HepG2 (cell line): ENCODE results near the gene HEPN1. TPM values are rescaled to one million over a fixed set of nuclear protein-coding genes. Genes with fewer than 3 reads are reported as not detected.

ENCODE experiments used
- FOXK1 ChIP-seq: sonication (generic); formaldehyde crosslinking; IDR thresholded peaks from 2 replicates; pipeline ENCODE4 v1.4.0; 2020; ENCODE audit warnings: low read depth, missing genetic modification reagents, borderline replicate concordance
- HOXA7 ChIP-seq: sonication (generic); formaldehyde crosslinking; IDR thresholded peaks from 2 replicates; pipeline ENCODE4 v1.8.1; 2022; ENCODE audit warnings: mild to moderate bottlenecking, missing genetic modification reagents, moderate library complexity
- KIAA2018 ChIP-seq: sonication (generic); formaldehyde crosslinking; IDR thresholded peaks from 2 replicates; pipeline ENCODE4 v1.5.0; 2020; ENCODE audit warnings: mild to moderate bottlenecking, missing genetic modification reagents, borderline replicate concordance
- KMT2A ChIP-seq: sonication (generic); formaldehyde crosslinking; IDR thresholded peaks from 2 replicates; pipeline ENCODE4 v1.4.0; 2020; ENCODE audit warnings: missing genetic modification reagents
- LCORL ChIP-seq, 2 experiments: fragments of 450-650 bp in 1 of 2; sonication (generic) in 1 of 2; formaldehyde crosslinking in 1 of 2; IDR thresholded peaks; 2 replicates each; pipeline versions ENCODE4 v1.5.0 to v1.6.1; 2017 to 2020; ENCODE audit warnings: antibody characterized with exemption in 1 of 2, missing genetic modification reagents in 1 of 2
- SETDB1 ChIP-seq: sonication (generic); formaldehyde crosslinking; IDR thresholded peaks from 2 replicates; pipeline ENCODE4 v1.5.1; 2020; ENCODE audit warnings: missing genetic modification reagents, mild to moderate bottlenecking, borderline replicate concordance
- ZGPAT ChIP-seq: IDR thresholded peaks from 2 replicates; pipeline ENCODE4 v1.6.1; 2016; ENCODE audit warnings: mild to moderate bottlenecking
- ZKSCAN1 ChIP-seq: fragments of 150-350 bp; IDR thresholded peaks from 2 replicates; pipeline ENCODE4 v1.6.1; 2014; ENCODE audit warnings: low read length
- ZNF335 ChIP-seq: sonication (generic); formaldehyde crosslinking; IDR thresholded peaks from 2 replicates; pipeline ENCODE4 v1.4.0; 2020; ENCODE audit warnings: missing genetic modification reagents
- ZNF710 ChIP-seq: sonication (generic); formaldehyde crosslinking; IDR thresholded peaks from 2 replicates; pipeline ENCODE4 v1.5.0; 2020; ENCODE audit warnings: mild to moderate bottlenecking, missing genetic modification reagents, borderline replicate concordance
- ZSCAN30 ChIP-seq: sonication (generic); formaldehyde crosslinking; IDR thresholded peaks from 2 replicates; pipeline ENCODE4 v1.5.0; 2020; ENCODE audit warnings: mild to moderate bottlenecking, missing genetic modification reagents
- polyA plus RNA-seq, 8 experiments: library from polyadenylated mRNA; depleted of rRNA in 3 of 8; stranded (reverse) in 7 of 8; unstranded in 1 of 8; fragments of >200 nt; fragmentation: Illumina TruSeq in 4 of 8; extraction: Trizol in 4 of 8; gene quantifications; 2 replicates each; pipeline versions ENCODE4 v1.2.1 to v1.2.3, GENCODE V29; 2011 to 2016; ENCODE audit warnings: low read depth in 4 of 8, missing spikeins in 1 of 8, mixed read lengths in 1 of 8; ENCODE audit not compliant: insufficient read depth in 1 of 8
- total RNA-seq, 5 experiments: library from RNA; depleted of rRNA; stranded (reverse); fragments of >200 nt; fragmentation: Illumina TruSeq; extraction: Trizol; gene quantifications; 2 replicates each; pipeline ENCODE4 v1.2.3, GENCODE V29; 2016; ENCODE audit warnings: low read depth in 1 of 5

Gene HEPN1
- total and polyA plus RNA-seq, 2 of the 13 experiments (the other 11 are each of a cell fraction or from before 2014, with no cell fraction given), result not detected

- TF ChIP-seq ZNF710 (CRISPR knock-in tag) (peak; percentile 57; the same call in 1 of the 2 replicates), ZNF335 (CRISPR knock-in tag) (no peak), ZGPAT (peak; percentile 57), KIAA2018 (CRISPR knock-in tag) (no peak), ZSCAN30 (CRISPR knock-in tag) (0 out of 2 replicates have a peak, but pooled peaks have one; percentile 35), LCORL (IDR thresholded peaks at IDR 0.05) (no peak), LCORL (CRISPR knock-in tag; IDR thresholded peaks at IDR 0.05) (peak; percentile 95), SETDB1 (CRISPR knock-in tag) (no peak), KMT2A (CRISPR knock-in tag) (no peak), HOXA7 (CRISPR knock-in tag) (no peak), FOXK1 (0 out of 2 replicates have a peak, but pooled peaks have one; percentile 22), ZKSCAN1 (no peak)
Measured at GRCh38 chr11:124942466-124943253, 23.6 kb downstream of the HEPN1 start (continued).
